WI38 (cell line): ENCODE measurements around the gene AP3D1.
"Not testable (repeated sequence)": the region's sequence is repeated elsewhere in the genome, so short reads cannot be mapped to it uniquely, and the experiment has no call there.

ENCODE experiments used
- H3K4me3 ChIP-seq: 2 replicates; pipeline ENCODE4 v1.5.1; 2011; ENCODE audit warnings: low read depth, mild to moderate bottlenecking, control low read depth, low read length
- TF ChIP-seq, protein P1 (sequence below): IDR thresholded peaks from 2 replicates; pipeline ENCODE4 v1.5.1; 2012; ENCODE audit warnings: low read depth, mild to moderate bottlenecking, control low read depth, low read length

The AP3D1 gene

GRCh38 chr19:2097203-2097885 is 54.0 kb downstream of the AP3D1 start:
- TF ChIP-seq, protein P1, sequence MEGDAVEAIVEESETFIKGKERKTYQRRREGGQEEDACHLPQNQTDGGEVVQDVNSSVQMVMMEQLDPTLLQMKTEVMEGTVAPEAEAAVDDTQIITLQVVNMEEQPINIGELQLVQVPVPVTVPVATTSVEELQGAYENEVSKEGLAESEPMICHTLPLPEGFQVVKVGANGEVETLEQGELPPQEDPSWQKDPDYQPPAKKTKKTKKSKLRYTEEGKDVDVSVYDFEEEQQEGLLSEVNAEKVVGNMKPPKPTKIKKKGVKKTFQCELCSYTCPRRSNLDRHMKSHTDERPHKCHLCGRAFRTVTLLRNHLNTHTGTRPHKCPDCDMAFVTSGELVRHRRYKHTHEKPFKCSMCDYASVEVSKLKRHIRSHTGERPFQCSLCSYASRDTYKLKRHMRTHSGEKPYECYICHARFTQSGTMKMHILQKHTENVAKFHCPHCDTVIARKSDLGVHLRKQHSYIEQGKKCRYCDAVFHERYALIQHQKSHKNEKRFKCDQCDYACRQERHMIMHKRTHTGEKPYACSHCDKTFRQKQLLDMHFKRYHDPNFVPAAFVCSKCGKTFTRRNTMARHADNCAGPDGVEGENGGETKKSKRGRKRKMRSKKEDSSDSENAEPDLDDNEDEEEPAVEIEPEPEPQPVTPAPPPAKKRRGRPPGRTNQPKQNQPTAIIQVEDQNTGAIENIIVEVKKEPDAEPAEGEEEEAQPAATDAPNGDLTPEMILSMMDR, result no peak
- H3K4me3 ChIP-seq, result peak overlapping the region; percentile 55

DNA sequence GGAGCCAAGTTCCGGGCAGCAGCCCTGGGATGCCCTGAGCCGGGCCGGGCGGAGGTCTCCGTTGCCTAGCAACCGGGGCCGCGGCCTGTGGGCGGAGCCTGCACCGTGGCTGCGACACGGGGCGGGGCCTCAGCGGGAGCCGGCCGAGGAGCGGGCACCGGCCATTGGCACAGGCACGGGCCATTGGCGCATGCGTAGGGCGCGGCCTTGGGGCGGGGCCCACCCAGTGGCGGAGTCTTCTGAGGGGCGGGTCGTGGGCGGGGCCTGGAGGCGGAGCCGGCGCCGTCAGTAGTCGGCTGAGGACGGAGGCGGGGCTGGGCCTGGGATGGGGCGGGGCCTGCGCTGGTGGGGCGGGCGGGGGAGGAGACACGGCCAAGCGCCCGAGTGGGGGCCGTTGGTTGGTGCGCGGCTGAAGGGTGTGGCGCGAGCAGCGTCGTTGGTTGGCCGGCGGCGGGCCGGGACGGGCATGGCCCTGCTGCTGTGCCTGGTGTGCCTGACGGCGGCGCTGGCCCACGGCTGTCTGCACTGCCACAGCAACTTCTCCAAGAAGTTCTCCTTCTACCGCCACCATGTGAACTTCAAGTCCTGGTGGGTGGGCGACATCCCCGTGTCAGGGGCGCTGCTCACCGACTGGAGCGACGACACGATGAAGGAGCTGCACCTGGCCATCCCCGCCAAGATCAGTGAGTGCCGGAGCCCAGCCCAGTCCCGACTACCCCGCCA is 54.7 kb downstream of the AP3D1 start, which contains the start of gene IZUMO4:
IZUMO4 (plus strand) TSS at position 436 of the 723 bp plus-strand sequence; CDS start at position 467, 31 bp downstream.
- TF ChIP-seq, protein P1, result peak; percentile 7; the same call in 1 of the 2 replicates
- H3K4me3 ChIP-seq, result peak within 1 kb of the TSS; percentile 69

DNA sequence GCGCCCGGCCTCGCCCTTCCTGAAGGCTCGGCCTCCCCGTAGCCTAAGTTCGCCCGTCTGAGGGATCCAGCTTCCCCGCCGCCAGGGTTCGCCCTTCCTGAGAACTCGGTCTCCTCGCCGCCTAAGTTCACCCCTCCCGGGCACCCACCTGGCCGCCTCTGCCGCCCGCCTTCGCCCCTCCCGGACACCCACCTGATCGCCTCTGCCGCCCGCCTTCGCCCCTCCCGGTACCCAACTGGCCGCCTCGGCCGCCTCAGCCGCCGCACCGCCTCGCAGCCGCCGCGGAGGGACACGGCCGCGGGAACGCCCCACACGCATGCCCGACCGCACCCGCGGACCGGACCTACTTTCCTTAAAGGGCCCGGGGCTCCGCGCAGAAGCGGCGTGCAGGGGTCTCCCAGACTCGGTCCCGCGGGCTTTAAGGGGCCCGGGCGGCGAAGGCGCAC is 55.3 kb downstream of the AP3D1 start, which contains the start of gene MOB3A:
MOB3A (minus strand) TSS at position 293 of the 446 bp plus-strand sequence. CDS start 17,766 bp downstream, outside the sequence.
- H3K4me3 ChIP-seq, result peak within 1 kb of the TSS; percentile 69
- TF ChIP-seq, protein P1, result peak; percentile 36

DNA sequence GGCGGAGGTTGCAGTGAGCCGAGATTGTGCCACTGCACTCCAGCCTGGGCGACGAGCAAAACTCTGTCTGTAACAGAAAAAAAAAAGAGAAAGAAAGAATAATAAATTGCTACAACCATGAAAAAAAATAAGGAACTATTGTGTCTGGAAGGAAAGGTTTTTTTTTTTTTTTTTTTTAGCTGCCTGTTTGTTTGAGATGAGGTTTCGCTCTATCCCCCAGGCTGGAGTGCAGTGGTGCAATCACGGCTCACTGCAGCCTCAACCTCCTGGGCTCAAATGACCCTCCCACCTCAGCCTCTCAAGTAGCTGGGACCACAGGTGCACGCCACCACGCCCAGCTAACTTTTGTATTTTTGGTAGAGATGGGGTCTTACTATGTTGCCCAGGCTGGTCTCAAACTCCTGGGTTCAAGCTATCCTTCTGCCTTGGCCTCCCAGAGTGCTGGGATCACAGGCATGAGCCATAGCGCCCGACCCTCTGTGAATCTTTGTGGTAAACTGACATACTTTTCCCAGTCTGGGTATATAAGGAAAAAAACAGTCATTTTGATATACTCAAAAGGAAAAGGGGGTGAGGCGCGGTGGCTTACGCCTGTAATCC is 59.3 kb downstream of the AP3D1 start:
- H3K4me3 ChIP-seq, result not testable (repeated sequence)

- TF ChIP-seq, protein P1, result no peak
- H3K4me3 ChIP-seq, result no peak overlapping the region
Observed at GRCh38 chr19:2089727-2090053, 61.7 kb downstream of the AP3D1 start.

DNA sequence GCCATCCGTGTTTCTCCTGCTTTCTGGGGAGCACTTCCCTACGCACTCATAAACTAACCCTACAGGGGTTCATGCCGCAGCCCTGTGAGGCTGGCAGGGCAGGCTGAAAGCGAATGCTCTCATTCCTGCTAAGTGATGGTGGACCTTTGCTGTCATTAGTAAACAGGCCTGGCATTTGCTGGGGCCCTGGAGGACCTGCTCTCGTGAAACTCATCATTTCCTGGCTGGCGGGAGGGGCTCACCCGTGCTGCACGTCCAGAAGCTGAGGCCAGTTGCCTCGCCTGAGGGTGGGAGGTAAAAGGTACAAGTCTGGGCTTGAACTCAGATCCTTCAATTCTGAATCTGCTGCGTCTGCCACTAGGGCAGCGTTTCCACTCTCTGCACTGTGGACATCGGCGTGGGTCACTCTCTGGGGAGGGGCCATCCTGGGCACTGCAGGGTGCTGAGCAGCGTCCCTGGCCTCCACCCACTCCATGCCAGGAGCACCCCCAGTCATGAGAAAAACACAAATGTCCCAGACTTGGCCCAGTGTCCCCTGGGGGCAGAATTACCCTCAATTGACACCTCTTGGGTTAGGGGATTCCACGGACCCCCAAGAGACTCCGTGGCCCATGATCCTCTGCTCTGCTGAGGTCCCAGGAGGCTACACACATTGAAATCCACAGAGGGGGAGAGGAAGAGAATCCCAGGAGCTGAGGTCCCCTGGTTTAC is 62.2 kb downstream of the AP3D1 start:
- TF ChIP-seq, protein P1, result no peak
- no peak overlapping the region for H3K4me3 ChIP-seq

DNA sequence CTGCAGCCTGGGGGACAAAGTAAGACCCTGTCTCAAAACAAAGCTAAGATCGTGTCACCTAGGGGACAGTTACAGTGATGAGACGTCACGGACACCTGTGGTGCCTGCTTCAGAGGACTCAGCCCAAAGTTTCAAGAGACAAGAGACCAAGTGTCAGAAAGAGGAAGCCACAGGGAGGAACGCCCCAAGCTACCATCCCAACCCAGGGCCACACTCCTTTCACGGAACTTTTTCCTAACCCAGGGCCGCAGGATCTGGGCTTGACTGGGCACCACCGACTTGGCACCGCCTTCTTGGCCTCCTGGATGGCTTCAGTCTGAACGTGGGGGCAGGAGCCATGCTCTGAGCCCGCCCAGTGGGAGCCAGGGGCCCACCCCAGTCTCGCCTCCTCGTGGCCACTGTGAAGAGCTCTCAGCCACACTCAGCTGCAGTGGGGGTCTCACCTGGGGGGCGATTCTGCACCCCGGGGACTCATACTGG is 63.7 kb downstream of the AP3D1 start:
- H3K4me3 ChIP-seq, result no peak overlapping the region

DNA sequence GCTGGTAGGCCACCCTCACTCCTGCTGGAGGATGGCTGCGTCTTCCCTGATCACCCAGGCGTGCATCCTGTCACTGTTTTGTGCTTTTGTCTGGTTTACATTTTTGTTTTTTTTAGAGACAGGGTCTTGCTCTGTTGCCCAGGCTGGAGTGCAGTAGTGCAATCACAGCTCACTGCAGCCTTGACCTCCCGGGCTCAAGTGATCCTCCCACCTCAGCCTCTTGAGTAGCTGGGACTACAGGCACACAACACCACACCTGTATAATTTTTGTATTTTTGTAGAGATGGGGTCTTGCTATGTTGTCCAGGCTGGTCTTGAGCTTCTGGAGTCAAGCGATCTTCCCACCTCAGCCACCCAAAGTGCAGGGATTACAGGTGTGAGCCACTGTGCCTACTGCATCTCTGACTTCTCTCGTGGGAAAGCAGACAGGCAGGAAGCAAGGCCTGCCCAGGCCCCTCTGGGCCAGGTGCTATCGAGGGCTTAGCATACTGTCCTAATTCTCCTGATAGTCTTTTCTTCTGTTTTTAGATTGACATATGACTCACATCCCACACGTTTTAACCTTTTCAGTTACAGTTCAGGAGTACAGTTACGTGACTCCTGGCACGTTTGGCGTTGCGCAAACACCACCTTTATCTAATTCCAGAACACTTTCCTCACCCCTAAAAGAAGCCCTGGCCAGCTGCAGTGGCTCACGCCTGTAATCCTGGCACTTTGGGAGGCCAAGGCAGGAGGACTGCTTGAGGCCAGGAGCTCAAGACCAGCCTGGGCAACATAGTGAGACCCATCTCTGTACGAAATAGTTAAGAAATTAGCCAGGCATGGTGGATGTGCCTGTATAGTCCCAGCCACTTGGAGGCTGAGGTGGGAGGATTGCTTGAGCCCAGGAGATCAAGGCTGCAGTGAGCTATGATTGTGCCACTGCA is 64.4 kb downstream of the AP3D1 start:
- not testable (repeated sequence) for H3K4me3 ChIP-seq

More for the DNA sequence above, 63.7 kb downstream of the AP3D1 start:
- TF ChIP-seq, protein P1, result no peak
